HG02798 (cell line): ENCODE results near the gene NKTR.
"Not testable (repeated sequence)": the region's sequence is repeated elsewhere in the genome, so short reads cannot be mapped to it uniquely, and the experiment has no call there.

Experiments used
- ATAC-seq: cut with Tn5 transposase; IDR thresholded peaks from one replicate; pipeline ENCODE4 v1.9.1; 2021; ENCODE audit warnings: mild to moderate bottlenecking; ENCODE audit not compliant: unreplicated experiment, poor library complexity

The NKTR gene

GRCh38 chr3:42600111-42600957, at the start of gene NKTR:
Gene NKTR (plus strand): TSS chr3:42600686. CDS start chr3:42601007, 321 bp downstream.
- ATAC-seq: peak; percentile 88

- no peak for ATAC-seq
These were observed 47.7 kb upstream of the NKTR start for GRCh38 chr3:42552830-42553229.

- peak; percentile 39 for ATAC-seq
These were observed 44.3 kb upstream of the NKTR start for GRCh38 chr3:42556089-42556632.

- ATAC-seq: not testable (repeated sequence)
These were observed 43.7 kb upstream of the NKTR start for GRCh38 chr3:42556817-42557216.

GRCh38 chr3:42557854-42558253, 42.6 kb upstream of the NKTR start:
- no peak for ATAC-seq

GRCh38 chr3:42562047-42562907, 38.2 kb upstream of the NKTR start:
- ATAC-seq: no peak

GRCh38 chr3:42569593-42570142, 30.8 kb upstream of the NKTR start:
- no peak for ATAC-seq

- peak; percentile 56 for ATAC-seq
These were observed 28.2 kb upstream of the NKTR start for GRCh38 chr3:42572278-42572677.

- ATAC-seq: no peak
These were observed 25.2 kb upstream of the NKTR start for GRCh38 chr3:42575137-42575741.

- ATAC-seq: no peak
These were observed 22.4 kb upstream of the NKTR start for GRCh38 chr3:42578054-42578453.

- ATAC-seq: not testable (repeated sequence)
These were observed 21.1 kb upstream of the NKTR start for GRCh38 chr3:42579346-42579745.

GRCh38 chr3:42581400-42581708, 19.1 kb upstream of the NKTR start:
- ATAC-seq: no peak

GRCh38 chr3:42581709-42582473, 18.6 kb upstream of the NKTR start, which contains the start of gene SEC22C:
Gene SEC22C (minus strand): TSS chr3:42581967. CDS start chr3:42569046, 12,921 bp downstream.
- ATAC-seq: peak; percentile 92

- ATAC-seq: no peak
These were observed 17.9 kb upstream of the NKTR start for GRCh38 chr3:42582474-42583070.

- no peak for ATAC-seq
These were observed 11.9 kb upstream of the NKTR start for GRCh38 chr3:42588625-42589024.

- no peak for ATAC-seq
These were observed 10.9 kb upstream of the NKTR start for GRCh38 chr3:42589382-42590109.

- no peak for ATAC-seq
These were observed 9.3 kb upstream of the NKTR start for GRCh38 chr3:42590989-42591756.

GRCh38 chr3:42591811-42592210, 8.7 kb upstream of the NKTR start:
- ATAC-seq: no peak
